ENCODE measurements around the gene MDK.

Gene MDK, protein sequence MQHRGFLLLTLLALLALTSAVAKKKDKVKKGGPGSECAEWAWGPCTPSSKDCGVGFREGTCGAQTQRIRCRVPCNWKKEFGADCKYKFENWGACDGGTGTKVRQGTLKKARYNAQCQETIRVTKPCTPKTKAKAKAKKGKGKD

DNA sequence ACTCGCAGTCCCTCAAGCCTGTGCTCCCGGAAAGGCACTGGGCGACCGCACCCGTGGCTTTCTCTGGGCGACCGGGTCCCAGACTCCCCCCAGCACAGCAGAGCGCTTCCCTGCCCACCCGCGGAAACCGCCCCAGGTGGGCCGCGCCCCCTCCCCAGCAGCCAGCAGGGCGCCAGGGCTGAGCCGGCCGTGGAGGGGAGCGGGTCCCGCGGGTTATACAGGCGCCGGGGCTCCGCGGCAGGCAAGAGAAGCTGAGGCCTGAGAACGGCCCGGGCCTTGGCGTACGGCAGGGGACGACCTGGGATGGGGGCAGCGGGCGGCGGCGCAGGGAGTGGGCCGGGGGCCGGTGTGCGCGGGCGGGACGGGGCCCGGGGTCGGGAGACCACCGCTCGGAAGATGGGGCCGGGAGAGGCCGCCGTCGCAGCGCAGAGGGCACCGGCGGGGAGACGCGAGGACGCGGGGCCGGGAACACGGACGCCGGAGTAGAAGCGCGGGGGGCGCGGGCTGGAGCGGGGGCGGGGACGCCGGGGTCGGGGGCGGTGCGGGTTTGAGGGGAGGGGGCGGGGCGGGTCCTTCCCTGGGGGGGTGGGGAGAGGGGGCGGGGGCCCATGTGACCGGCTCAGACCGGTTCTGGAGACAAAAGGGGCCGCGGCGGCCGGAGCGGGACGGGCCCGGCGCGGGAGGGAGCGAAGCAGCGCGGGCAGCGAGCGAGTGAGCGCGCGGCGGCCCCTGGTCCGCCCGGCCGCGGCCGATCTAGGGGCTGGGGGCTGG is at the start of gene MDK:
Gene MDK, plus strand, starts transcription at position 622 of the 771 bp plus-strand sequence. CDS start 389 bp downstream, outside the sequence.
- DNase-seq, result no peak

DNA sequence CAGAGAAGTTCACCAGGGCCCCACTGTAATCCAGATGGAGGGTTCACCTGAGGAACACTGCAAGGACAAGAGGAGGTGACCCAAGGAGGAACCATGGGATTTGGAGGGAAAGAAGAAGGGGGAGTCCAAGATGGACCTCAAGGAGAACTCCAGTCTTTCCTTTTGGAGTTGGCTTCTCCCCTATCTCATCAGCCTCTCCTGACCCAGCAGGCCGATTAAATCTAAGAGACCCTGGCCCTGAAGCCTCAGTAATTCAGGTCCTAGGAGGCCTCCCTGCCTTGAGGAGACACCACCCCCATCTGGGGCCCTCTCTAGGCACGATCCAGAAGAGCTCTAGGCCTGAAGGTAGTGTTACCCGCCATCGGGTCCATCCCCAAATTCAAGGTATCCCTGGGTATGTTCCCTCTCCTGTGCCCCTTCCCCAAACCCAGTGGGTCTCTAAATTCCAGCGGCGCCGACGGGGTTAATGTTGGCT is 49.3 kb upstream of the MDK start:
- DNase-seq, result no peak

DNA sequence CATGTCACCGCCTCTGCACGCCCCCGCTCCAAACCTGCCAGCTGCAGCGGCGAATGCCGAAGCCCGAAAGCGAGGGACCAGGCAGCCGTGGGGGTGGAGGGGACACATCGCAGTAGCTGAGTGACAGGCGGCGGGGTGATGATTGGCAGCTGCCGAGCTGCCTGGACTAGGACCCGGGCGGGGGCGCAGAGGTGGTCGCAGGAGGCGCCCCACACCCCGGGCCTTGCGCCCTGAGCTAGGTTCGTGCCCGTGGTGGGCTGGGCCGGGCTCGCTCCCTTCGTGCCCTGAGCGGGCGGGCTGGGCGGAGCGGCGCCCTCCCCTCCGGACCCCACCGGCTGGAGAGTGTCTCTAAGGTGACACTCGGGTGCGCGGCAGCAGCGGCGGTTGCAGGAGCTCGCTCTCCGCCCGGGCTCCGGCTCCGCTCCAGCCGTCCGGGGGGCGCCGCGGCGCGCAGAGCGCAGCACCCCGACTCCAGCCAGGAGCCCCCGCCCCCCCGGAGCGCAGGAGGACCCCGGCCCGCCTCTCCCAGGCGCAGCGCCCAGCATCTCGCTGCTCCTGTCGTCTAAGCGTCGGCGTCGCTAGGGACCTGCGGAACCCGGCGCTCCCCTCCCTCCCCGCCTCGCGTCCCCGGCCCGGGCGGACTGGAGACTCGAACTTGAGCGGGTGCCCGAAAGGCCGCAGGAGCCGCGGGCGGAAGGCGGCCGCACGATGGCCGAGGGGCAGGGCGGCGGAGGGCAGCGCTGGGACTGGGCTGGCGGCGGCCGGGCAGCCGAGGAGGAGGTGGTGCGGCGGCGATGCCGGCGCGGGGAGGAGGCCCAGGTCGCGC is 48.7 kb upstream of the MDK start:
- DNase-seq, result no peak

DNA sequence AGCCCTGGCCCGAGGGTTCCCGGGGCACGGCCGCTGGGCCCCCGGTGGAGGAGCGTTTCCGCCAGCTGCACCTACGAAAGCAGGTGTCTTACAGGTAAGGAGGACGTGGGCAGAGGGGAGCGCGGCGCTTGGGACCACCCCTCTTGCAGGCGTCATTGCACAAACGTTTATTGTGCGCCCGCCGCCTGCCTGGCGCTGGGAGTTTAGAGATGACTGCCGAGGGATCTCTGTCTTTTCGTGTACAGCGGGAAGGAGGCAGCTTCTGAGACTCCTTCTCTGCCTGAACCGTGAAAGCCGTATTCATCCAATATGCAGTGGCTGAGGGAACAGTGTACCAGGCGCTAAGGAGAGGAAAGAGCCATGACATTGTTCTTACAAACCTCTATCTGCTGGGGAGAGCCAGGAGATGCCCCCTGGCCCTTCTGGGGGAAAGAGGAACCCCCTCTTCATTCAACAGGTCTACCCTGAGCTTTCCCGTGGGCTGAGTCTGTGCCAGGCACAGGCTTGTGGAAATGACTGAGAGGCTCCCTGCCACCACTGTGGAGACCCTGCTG is 48.0 kb upstream of the MDK start:
- DNase-seq, result no peak

DNA sequence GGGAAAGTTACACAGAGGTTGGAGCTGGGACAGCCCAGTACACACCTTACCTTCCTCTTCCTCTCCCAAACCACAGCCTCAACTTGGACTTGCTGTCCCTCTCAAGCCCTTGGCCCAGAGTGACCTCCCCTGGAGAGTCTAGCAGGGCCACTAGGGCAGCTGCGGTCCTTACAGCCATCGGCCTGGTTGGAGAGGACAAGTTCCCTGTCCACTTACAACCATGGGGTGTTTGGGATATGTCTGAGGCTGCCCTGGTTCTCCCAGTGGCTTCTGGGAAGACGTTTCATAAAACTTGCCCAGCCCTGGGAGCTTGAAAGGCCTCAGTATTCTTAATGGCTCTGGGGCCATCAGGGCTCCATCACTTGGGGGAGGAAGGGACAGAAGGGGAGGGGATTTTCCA is 47.3 kb upstream of the MDK start:
- no peak for DNase-seq

DNA sequence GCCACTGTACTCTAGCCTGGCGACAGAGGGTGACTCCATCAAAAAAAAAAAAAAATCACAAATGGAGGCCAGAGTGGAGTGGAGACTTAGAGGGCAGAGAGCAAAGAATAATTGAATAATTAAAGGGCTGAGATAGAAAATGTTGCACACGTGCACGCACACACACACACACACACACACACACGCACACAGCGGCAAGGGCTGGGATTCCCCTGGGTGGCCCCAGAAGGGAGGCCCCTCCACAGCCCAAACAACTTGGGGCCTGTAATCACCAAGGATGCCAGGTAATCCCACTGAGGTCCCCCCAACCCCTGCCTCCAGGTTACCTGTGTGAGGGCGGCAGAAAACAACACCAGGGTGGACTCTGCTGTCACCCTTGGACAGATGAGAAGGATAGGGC is 46.2 kb upstream of the MDK start:
- DNase-seq, result no peak

DNA sequence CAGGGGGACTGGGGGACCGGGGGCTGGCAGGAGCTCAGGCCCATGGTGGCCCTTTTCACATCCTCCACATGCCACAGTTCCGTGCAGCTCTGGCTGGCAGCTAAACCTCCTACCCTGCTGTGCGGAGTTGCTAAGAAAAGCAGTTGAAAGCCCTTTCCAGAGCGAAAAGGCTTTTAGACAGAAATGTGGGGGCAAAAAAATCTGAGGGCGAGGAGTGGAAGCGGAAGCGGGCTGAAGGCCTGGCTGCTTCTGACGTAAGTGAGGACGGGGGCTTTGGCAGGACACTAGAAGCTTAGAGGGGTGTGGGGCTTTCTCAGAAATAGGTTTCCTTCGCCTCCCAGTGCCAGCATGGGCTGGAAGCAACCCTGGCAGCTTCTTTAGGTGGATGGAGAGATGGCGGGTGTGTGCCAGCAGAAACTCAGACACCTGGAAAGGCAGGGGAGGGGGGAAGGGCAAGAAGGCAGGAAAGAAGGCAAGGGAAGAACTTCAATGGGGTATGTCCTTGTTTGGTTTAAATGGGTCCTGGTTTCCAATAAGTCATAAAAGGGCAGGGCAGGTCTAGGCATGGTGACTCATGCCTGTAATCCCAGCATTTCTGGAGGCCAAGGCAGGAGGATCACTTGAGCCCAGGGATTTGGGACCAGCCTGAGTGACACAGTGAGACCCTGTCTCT is 45.4 kb upstream of the MDK start:
- no peak for DNase-seq

DNA sequence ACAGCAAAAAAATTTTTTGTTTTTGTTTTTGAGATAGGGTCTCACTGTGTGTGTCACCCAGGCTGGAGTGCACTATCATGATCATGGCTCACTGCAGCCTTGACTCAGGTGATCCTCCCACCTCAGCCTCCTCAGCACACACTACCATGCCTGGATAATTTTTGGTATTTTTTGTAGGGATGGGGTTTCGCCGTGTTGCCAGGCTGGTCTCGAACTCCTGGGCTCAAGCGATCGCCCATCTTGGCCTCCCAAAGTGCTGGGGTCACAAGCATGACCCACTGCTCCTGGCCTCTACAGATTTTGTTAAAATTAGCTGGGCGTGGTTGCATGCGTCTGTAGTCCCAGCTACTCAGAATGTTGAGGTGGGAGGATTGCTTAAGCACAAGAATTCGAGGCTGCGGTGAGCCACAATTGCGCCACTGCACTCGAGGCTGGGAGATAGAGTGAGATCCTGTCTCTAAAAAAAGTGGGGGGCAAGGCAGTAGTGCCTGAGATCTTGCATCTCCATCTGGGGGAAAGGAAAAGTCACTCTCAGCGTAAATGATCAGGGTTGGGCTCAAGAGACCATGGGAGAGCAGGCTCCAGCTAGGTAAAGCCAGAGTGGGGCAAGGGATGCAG is 44.8 kb upstream of the MDK start:
- no peak for DNase-seq

DNA sequence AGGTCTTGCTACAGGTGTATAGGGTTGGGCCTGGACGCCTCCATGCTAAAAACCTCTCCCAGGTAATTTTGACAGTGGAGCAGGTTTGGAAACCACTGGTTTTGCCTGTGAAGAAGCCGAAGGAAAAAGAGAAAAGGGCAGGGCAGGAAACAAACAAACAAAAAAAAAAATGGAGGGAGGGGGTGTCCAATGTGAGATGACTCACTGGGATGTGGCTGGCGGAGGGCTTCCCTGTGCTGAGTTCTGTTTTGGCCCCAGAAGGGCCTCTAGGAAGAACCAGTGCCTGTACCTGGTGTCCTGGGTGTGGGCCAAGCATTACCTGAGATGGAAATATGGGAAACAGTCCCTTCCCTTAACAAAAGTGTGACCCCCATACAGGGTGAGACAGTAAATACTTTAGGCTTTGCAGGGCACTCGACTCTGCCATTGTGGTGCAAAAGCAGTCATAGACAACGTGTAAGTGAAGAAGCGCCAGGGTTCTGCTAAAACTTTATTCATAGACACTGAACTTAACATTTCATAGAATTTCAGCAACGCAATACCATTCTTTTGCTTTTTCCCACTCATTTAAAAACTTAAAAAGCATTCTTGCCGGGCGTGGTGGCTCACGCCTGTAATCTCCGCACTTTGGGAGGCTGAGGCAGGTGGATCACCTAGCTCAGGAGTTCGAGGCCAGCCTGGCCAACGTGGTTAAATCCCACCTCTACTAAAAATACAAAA is 43.7 kb upstream of the MDK start:
- DNase-seq, result no peak

DNA sequence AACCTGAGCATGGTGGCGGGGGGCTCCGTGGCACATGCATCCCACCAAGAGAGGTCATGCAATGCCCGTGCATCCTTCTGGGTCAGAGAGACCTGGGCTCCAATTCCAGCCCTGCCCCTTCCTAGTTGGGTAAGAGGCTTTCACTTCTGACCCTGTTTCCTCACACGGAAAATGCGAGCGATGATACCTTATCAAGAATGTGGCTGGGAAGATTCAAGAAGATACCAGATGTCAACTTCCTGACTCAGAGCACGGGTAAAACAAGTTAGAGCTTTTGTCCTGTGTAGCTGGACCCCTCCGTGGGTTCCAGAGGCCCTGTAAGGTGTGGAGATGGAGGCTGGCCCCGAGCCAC is 42.9 kb upstream of the MDK start:
- no peak for DNase-seq

DNA sequence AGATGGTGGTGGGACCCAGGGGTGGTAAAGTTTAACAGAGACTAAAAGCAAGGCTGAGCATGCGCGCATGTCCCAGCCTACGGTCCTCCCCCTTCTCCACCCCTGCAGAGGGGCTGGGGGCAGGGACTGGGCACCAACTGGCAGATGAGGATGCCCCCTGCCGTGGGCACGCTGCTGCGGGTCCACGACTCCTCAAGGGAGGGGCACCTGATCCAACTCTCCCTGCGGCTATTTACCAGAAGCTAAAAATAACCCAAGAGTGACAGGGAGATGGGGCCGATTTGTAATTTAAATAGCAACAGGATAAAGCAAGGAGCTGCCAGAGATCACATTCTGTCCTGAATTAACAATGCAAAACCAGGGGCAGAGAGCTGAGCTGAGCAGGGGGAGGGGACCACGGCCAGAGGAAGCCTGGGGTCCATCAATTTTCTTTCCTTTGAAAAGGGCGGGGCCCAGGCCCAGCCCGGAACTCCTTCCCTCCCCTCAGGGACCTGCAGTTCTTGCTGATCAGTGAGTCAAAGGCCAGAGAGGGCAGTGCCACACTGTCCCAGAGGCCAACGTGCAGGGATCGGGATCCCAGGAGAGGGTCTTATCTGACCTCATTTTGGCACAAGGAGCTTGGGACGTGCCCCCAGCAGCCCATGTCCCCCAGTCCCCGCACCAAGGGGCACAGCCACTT is 42.3 kb upstream of the MDK start:
- no peak for DNase-seq

DNA sequence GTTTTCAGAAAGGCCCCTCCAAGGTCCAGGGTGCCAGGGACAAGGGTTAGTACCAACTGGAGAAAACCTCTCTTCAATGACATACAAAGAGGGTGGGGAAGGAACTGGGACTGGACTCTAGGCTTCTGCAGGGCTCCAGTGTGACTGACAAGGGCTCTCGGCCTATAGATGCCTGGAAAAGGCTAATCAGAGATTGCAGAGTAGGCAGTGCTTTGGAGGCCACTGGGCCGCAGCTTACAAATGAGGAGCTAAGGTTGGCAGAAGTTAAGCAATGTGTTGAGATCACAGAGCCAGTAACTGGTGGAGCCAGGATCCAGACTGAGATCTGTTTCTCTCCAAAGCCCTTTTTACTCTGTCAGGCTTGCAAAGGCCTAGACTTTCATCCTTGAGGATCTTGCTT is 41.7 kb upstream of the MDK start:
- DNase-seq, result no peak

DNA sequence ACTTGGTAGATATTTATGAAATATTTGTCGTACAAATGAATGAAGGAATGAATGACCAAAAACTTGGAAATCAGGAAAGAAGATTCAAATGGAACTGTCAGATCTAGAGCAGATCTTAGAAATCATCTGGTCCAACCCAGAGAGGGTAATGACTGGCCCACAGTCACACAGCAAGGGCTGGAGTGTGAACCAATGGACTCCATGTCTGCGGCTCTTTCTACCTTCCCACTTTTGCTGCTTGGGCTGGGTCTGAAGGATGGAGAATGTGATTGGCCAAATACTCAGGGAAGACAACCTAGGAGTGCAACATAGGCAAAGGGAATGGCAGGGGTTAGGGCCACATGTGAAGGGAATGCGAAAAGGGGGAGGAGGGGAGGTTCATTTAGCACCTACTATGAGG is 40.0 kb upstream of the MDK start:
- no peak for DNase-seq

DNA sequence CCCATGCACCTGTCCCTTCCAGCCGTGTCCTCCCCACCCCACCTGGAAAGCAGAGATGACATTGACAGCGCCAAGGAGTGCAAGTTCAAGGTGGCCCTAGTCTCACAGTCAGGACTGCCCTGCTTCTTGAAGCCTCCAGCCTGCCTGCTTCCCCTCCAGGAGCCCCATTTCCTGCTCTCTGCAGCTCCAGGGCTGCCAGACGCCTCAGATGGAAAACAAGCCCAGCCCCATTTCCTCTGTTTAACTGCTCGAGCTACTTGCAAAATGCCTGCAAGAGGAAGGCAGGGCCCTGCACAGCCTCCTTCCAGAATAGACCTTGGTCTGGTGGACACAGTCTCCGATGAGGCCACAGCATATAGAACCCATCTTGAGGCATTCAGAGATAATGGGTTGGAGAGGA is 39.2 kb upstream of the MDK start:
- DNase-seq, result no peak

DNA sequence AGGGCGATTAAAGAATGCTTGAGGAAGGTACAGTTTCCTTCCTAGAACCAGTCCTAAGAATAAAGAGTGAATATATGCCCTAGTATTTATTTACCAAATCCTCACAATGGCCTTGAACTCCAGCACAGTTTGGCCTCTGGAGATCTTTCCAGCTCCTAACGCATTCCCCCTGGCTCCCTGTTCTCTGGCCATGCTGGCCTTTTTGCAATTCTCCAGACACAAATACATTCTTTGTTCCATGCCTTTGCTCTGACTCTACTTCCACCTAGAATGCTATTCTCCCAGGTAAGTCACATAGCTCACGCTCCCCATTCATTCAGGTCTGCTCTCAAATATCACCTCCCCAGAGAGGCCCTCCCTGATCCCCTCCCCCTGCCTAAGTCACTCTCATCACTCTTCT is 37.9 kb upstream of the MDK start:
- no peak for DNase-seq

DNA sequence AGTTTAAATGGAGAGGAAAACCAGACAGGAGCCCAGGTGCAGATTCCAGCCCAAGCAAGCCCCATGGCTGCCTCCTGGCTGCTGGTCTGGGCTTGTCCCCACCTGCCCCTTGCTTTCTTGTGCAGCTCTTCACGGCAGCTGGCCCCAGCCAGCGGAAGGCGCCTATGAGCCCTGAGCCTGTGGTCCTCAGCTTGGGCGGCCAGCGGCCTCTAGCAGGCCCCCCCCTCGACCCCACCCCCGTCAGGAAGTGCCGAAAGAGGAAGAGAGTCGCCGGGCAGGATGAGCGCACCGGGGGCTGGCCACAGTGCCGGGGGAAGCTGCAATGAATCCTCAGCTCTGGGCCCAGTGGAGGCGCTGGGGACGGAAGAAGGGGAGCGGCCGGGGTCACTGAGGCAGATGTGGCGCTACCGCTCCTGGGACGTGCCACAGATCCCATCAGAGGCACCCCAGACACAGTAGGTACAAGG is 36.3 kb upstream of the MDK start:
- no peak for DNase-seq

DNA sequence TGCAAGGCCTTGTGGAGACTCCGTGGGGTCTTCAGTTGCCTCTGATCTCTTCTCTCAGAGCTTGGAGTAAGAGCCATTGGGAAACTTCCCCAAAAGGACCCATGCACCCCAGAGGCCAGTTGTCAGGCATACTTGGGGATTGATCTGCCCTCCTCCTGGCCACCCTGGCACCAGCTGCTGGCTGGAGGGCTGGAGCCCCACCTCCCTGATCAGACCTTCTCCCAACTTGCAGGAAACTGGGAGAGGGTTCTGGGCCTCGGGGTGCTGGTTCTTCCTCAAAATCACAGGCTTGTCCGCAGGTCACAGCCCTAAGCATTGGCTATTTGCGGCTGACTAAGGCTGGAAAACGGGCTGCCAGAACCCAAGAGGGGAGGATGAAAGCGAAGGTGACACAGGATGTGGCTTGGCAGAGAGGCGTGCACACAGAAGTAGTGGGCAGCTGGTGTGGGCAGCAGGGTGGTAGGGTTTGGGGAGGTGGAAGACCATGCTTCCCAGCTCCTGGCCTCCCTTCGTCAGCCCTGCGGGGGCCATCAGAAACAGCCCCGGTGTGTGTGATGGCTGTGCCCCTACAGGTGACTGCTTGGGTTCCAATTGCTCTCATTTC is 35.5 kb upstream of the MDK start:
- no peak for DNase-seq

DNA sequence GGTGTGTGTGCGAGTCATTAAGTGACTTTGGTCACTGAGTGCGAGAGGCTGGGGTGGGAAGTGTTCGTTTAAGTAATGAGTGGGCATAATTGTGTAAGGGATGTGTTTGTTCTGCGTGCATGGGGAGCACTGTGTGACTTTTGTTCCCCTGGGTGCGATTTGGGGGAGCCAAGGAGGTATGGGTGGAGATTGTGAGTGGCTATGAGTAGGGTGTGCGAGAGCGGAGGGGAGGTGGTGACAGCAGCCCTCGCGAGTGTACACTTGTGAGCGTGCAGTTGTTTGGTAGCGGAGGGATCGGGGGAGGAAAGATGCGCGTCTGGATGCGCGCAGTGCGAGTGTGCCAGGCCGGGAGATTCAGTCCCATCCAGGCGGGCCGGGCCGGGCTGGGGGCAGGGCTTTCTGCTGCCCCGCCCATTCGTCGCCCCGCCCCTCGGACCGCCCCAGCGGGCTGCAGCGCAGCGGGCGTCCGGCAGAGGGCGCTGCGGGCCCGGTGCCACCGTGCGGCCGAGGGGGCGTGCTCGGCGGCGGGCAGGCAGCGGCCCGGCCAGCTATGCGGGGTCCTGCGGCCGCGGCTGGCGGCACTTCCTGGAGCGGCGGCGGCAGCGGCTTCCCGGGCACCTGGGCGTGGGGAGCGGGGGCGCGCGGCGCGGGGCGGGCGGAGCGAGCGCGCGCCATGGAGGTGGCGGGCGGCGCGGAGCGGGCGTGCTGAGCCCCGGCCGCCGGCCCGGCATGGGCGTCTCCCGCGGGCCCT is 34.4 kb upstream of the MDK start, which contains the start of gene DGKZ:
Gene DGKZ, plus strand, starts transcription at position 578 of the 751 bp plus-strand sequence. CDS start 197 bp downstream, outside the sequence.
- peak; percentile 86 for DNase-seq

DNA sequence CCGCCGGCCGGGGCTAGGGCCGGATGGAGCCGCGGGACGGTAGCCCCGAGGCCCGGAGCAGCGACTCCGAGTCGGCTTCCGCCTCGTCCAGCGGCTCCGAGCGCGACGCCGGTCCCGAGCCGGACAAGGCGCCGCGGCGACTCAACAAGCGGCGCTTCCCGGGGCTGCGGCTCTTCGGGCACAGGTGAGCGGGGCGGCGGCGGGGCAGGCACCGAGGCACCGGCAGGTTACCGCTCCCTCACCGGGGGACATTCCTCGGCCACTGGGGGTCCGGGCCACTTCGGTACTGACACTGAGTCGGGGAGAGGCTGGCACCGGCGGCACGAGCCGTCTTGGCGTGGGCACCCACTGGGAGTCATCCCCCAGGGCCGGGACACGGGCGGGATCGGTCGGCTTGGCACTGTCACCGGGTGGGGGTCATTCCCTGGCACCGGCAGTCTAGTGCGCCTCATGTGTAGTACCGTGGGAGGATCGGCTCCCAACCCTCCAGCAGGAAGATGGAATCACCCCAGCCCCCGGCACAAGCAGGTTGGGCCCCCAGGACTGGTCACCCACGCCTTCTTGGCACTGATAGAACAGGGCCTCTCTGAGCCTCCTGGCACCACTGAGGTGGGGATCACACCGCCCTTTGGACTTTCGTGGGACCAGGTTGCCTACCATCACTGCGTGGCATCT is 33.7 kb upstream of the MDK start:
- no peak for DNase-seq
